Ovary (tissue), 9 donors: ENCODE results near the gene GSTO2. TPM values are rescaled to one million over a fixed set of nuclear protein-coding genes. Genes with fewer than 3 reads are reported as not detected.
A peak's percentile ranks its signal among the peaks of the same experiment; 100 is the strongest.

Source experiments
- DNase-seq, 5 donors: peaks; one replicate each; pipeline ENCODE4 v3.0.0-alpha.2; 2019 to 2020
- H3K27ac ChIP-seq, 2 donors: fragments of 200-600 bp; one replicate each; pipeline versions ENCODE4 v1.5.1 to v1.8.0; 2019 to 2022
- H3K27me3 ChIP-seq: fragments of 200-600 bp; one replicate; pipeline ENCODE4 v1.8.0; 2022
- H3K36me3 ChIP-seq: fragments of 200-600 bp; sonication (generic); one replicate; pipeline ENCODE4 v1.5.1; 2019
- H3K4me1 ChIP-seq: one replicate; pipeline ENCODE4 v1.8.1; 2013; ENCODE audit warnings: mild to moderate bottlenecking, moderate library complexity; ENCODE audit not compliant: insufficient read depth
- H3K4me3 ChIP-seq: fragments of 200-600 bp; sonication (generic); one replicate; pipeline ENCODE4 v1.5.1; 2017
- H3K9me3 ChIP-seq, 2 donors: fragments of 200-600 bp in 1 of 2; sonication (generic) in 1 of 2; one replicate each; pipeline versions ENCODE4 v1.5.1 to v1.8.1; 2013 to 2019; ENCODE audit warnings: mild to moderate bottlenecking in 1 of 2, moderate library complexity in 1 of 2
- EP300 ChIP-seq: sonication (generic); formaldehyde crosslinking; IDR thresholded peaks from one replicate; pipeline ENCODE4 v1.6.1; 2017; ENCODE audit warnings: antibody characterized with exemption
- POLR2A ChIP-seq: fragments of 450-650 bp; IDR thresholded peaks from one replicate; pipeline ENCODE4 v1.6.1; 2017; ENCODE audit warnings: antibody characterized with exemption, mild to moderate bottlenecking, moderate library complexity
- WGBS, 3 donors: extraction: QIAGEN DNeasy Blood & Tissue Kit in 1 of 3; methylation state at CpG; one replicate each; pipeline versions ENCODE4 v1.1.5 to v1.1.7; 2013 to 2017; 5-methylcytosine and 5-hydroxymethylcytosine counted together
- intact Hi-C, 4 donors: fragments of 100-400 bp; cut with DNase I; formaldehyde crosslinking; loops; one replicate each; pipeline versions ENCODE4 v1.11.0 to v1.15.1; 2022 to 2023
- polyA plus RNA-seq, 2 donors: library from polyadenylated mRNA; stranded (reverse); fragments of 200-250 nt in 1 of 2; fragments of 350-450 nt in 1 of 2; fragmentation: Illumina TruSeq in 1 of 2; extraction: RNeasy Lipid Tissue Mini Kit (QIAGEN cat#74804) in 1 of 2; gene quantifications; one replicate each; pipeline ENCODE4 v1.2.3, GENCODE V29; 2013 to 2014
- total RNA-seq, 7 donors: library from RNA; depleted of rRNA in 2 of 7; stranded (reverse); fragments of >200 nt in 2 of 7; fragmentation: NEBNext Ultra II Directional in 3 of 7; extraction: Animal tissue kit (Norgen Biotek cat#: 25700) in 3 of 7; gene quantifications; one replicate each; pipeline versions ENCODE4 v1.1.0 to v1.2.4, GENCODE V29; 2016 to 2023
- TF ChIP-seq, protein P1 (sequence below), 3 donors: fragments of 450-650 bp in 2 of 3; fragments of 200-600 bp in 1 of 3; IDR thresholded peaks; one replicate each; pipeline versions ENCODE4 v1.5.1 to v1.8.0; 2016 to 2022; ENCODE audit warnings: antibody characterized with exemption in 3 of 3, mild to moderate bottlenecking in 1 of 3
- donor health status: DM: no; HTN: no; CAD: no; lungs with moderate emphysema.
- donor health status: DM: no; HTN: no; CAD: no.
- donor health status: Bipolar disorder and iron deficiency.
- donor health status: DM: yes; HTN: yes; CAD: no.
- donor health status: DM: no; HTN: no; CAD: no.
- donor health status: DM: yes; HTN: yes; CAD: no.

Gene GSTO2
- total and polyA plus RNA-seq, 9 donors = 3.7 to 19.0 (median 12.3) TPM

DNA sequence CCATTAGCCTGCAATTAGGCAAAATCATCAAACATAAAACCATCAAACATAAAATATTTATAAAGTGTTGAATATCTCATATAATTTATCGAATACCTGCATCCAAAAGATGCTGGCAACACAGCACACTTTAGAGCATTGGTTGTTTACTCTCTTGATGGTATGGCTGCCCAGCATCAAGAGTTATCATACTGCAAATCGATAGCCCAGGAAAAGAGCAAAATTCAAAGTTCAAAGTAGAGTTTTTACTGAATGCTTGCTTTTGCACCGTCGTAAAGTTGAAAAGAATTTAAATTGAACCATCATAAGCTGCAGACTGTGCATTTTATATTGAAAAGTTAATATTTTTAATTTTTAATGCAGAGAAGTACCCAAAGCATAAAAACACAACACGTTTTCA lies 4.2 kb upstream of the GSTO2 start:
- TF ChIP-seq, protein P1, sequence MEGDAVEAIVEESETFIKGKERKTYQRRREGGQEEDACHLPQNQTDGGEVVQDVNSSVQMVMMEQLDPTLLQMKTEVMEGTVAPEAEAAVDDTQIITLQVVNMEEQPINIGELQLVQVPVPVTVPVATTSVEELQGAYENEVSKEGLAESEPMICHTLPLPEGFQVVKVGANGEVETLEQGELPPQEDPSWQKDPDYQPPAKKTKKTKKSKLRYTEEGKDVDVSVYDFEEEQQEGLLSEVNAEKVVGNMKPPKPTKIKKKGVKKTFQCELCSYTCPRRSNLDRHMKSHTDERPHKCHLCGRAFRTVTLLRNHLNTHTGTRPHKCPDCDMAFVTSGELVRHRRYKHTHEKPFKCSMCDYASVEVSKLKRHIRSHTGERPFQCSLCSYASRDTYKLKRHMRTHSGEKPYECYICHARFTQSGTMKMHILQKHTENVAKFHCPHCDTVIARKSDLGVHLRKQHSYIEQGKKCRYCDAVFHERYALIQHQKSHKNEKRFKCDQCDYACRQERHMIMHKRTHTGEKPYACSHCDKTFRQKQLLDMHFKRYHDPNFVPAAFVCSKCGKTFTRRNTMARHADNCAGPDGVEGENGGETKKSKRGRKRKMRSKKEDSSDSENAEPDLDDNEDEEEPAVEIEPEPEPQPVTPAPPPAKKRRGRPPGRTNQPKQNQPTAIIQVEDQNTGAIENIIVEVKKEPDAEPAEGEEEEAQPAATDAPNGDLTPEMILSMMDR (IDR thresholded peaks at IDR 0.05) = no peak
- no peak for TF ChIP-seq EP300
- TF ChIP-seq POLR2A = no peak
- WGBS, 3 donors = 88 to 89% (median 89%) methylated on average over 5 of the region's 5 CpGs

DNA sequence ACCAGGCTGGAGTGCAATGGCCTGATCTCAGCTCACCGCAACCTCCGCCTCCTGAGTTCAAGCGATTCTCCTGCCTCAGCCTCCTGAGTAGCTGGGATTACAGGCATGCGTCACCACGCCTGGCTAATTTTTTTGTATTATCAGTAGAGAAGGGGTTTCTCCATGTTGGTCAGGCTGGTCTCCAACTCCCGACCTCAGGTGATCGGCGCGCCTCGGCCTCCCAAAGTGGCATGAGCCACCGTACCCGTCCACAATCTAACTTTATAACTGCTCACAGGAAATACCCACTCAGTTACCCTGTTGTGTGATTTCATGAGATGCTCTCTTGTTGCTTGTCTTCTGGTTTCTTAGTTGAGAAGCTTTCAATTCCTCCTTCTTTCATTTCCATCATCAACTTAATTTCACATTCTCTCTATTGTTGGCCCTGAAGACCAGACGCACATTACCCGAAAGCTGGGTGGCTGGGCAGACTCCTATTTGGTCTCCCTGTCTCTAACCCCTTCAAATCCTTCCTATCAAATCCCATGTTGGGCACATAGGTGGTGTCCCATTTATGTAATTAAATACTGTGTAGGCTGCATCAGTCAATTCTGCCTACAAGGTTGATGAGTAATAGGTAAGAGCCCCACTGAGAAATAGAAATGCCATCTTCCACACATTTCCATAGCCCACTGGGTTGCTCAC lies 1.1 kb upstream of the GSTO2 start:
- Histone ChIP-seq H3K9me3 (no peaks in the 10 kb centered on the region), H3K36me3 (no peaks in the 10 kb centered on the region), H3K27ac (no peak overlapping the region), H3K4me1 (no peaks in the 10 kb centered on the region), H3K4me3 (peak overlapping the region; percentile 88), H3K27me3 (no peaks in the 10 kb centered on the region)
- intact Hi-C loops = no loop called here
- TF ChIP-seq EP300 (no peak), POLR2A (no peak)
- TF ChIP-seq, protein P1 (IDR thresholded peaks at IDR 0.05) = no peak
- no peak for DNase-seq
- WGBS, 3 donors = 91 to 92% (median 91%) methylated on average over 14 of the region's 14 CpGs

More for the DNA sequence above, 4.2 kb upstream of the GSTO2 start:
- no peak overlapping the region for H3K4me3 ChIP-seq
- no peaks in the 10 kb centered on the region for H3K36me3 ChIP-seq
- no peaks in the 10 kb centered on the region for H3K4me1 ChIP-seq
- no peaks in the 10 kb centered on the region for H3K9me3 ChIP-seq
- no peak overlapping the region for H3K27ac ChIP-seq
- no peaks in the 10 kb centered on the region for H3K27me3 ChIP-seq
- intact Hi-C loops = no loop called here
- DNase-seq = no peak

DNA sequence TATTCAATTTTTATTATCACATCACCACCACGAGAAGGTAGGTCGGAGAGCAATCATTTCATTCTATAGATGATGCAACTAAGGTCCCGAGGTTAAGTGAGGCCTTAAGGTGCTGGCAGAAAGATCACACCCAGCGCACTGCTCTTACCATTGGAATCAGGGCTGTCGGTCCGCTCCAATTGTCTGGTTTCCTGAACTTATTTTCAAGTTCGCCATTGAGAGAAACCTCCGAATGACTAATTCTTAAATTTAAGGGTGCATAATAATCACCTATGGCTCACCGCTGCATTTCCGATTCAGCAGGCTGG lies 625 bp upstream of the GSTO2 start:
- peak overlapping the region; percentile 88 for H3K4me3 ChIP-seq
- intact Hi-C loops = no loop called here
- WGBS, 3 donors = 5 to 9% (median 7%) methylated on average over 10 of the region's 10 CpGs
- no peaks in the 10 kb centered on the region for H3K27me3 ChIP-seq
- H3K9me3 ChIP-seq = no peaks in the 10 kb centered on the region
- no peaks in the 10 kb centered on the region for H3K4me1 ChIP-seq
- no peak for TF ChIP-seq EP300
- TF ChIP-seq, protein P1 (IDR thresholded peaks at IDR 0.05) = no peak
- no peak for TF ChIP-seq POLR2A
- no peaks in the 10 kb centered on the region for H3K36me3 ChIP-seq
- no peak for DNase-seq
- peak overlapping the region in 1 of 2 donors; percentile 40 for H3K27ac ChIP-seq

DNA sequence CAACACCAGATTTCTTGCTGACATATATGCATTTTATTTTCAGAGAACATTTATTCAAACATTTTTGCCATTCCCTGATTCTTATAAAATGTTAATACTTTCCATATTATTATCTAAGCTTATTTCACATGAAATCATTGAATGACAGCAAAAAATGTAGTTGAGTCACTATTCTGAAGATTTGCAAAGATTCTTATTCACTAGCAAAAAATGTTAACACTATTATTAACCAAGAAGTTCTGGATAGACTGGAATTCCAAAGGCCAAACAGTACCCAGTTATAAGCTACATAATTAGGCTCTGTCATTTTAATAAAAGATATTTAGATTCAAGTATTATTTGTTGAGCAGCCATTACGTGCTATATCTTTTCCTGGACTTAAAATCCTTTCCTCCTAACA lies 4.3 kb downstream of the GSTO2 start:
- Histone ChIP-seq H3K36me3 (no peaks in the 10 kb centered on the region), H3K9me3 (no peaks in the 10 kb centered on the region), H3K4me1 (no peaks in the 10 kb centered on the region), H3K4me3 (no peak overlapping the region), H3K27ac (no peak overlapping the region), H3K27me3 (no peaks in the 10 kb centered on the region)
- intact Hi-C loops = no loop called here
- WGBS, 3 donors = 63 to 79% (median 73%) methylated on average over 1 of the region's 1 CpG
- DNase-seq = no peak
- no peak for TF ChIP-seq POLR2A
- TF ChIP-seq EP300 = no peak

DNA sequence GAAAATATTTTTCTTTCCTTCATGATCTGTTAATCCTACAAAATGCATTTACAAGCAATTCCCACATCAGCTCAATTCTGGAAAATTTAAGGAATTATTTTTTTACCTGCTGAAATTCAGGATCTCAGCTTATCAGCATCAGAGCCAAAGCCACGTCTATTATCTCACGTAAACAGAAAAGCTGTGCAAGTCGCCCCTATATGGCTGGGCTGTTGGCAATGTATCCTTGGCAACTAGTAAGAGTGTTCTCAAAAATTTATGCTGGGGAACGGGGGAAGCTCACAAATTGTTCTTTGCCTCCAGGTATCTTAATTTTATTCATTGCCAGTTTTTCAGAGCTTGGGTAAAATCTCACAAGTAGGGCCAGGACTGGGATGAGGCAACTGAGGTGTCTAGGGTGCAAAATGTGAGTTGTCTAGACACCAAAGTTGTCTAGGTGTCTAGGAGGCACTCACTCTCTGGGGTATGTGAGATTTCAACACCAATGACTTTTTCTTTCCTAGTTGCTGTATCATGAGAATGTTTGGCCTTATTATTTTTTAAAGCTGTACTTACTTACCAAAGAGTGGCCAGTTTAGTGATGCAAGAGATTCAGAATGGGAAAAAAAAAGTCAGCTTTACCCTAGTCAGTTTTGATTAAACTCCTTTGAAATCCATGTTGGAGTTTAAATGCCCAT lies 5.1 kb downstream of the GSTO2 start:
- intact Hi-C loops = no loop called here
- no peaks in the 10 kb centered on the region for H3K27me3 ChIP-seq
- TF ChIP-seq POLR2A (no peak), EP300 (no peak)
- TF ChIP-seq, protein P1 (IDR thresholded peaks at IDR 0.05) = no peak
- 69 to 79% (median 74%) methylated on average over 4 of the region's 4 CpGs for WGBS, 3 donors
- H3K36me3 ChIP-seq = no peaks in the 10 kb centered on the region
- no peak overlapping the region for H3K27ac ChIP-seq
- no peaks in the 10 kb centered on the region for H3K9me3 ChIP-seq
- H3K4me1 ChIP-seq = no peaks in the 10 kb centered on the region
- H3K4me3 ChIP-seq = no peak overlapping the region
- no peak for DNase-seq
